GM12801 (cell line): ENCODE results near the gene IQSEC3.

Source experiments
- CTCF ChIP-seq: IDR thresholded peaks from one replicate; pipeline ENCODE4 v1.5.1; 2011; ENCODE audit warnings: control low read depth; ENCODE audit not compliant: insufficient read length; ENCODE audit errors: extremely low read depth

The IQSEC3 gene

GRCh38 chr12:144650-145284 is 78.2 kb downstream of the IQSEC3 start:
- TF ChIP-seq CTCF = no peak

- no peak for TF ChIP-seq CTCF
Observed at GRCh38 chr12:145369-145960, 78.9 kb downstream of the IQSEC3 start.

- TF ChIP-seq CTCF = no peak
Observed at GRCh38 chr12:147242-147641, 80.7 kb downstream of the IQSEC3 start.

- TF ChIP-seq CTCF = no peak
Observed at GRCh38 chr12:148676-149416, 82.3 kb downstream of the IQSEC3 start.

GRCh38 chr12:151579-151978 is 85.0 kb downstream of the IQSEC3 start:
- no peak for TF ChIP-seq CTCF

GRCh38 chr12:152440-152839 is 85.9 kb downstream of the IQSEC3 start:
- no peak for TF ChIP-seq CTCF

- no peak for TF ChIP-seq CTCF
Observed at GRCh38 chr12:153080-153746, 86.6 kb downstream of the IQSEC3 start.
